A673 (cell line): ENCODE data around the gene MRPS2. TPM values are rescaled to one million over a fixed set of nuclear protein-coding genes. Genes with fewer than 3 reads are reported as not detected.

Experiments used
- BruUV-seq: library from RNA; stranded (reverse); fragments of 400-500 nt; replicated peaks from 2 replicates; lab custom pipeline; 2021; lab: Mats Ljungman, UMichigan
- CTCF ChIA-PET: fragments of 300-600 bp; sonication (Branson Sonifier 250); formaldehyde crosslinking; loops from one replicate; lab custom pipeline; 2022; ENCODE audit warnings: antibody characterized with exemption; lab: Charles Lee
- POLR2A ChIA-PET: fragments of 300-600 bp; sonication (Branson Sonifier 250); formaldehyde crosslinking; loops from one replicate; lab custom pipeline; 2022; ENCODE audit warnings: antibody characterized with exemption; ENCODE audit not compliant: low non-redundant PET; lab: Charles Lee
- DNase-seq: peaks from one replicate; pipeline ENCODE4 v3.0.0-alpha.2; 2015; ENCODE audit warnings: low spot score
- H3K27ac ChIP-seq: fragments of 200-600 bp; sonication (generic); 2 replicates; pipeline ENCODE4 v1.5.1; 2016; ENCODE audit warnings: mixed run types, low read depth, mild to moderate bottlenecking, mixed read lengths, antibody characterized with exemption, low read length; ENCODE audit not compliant: poor library complexity, severe bottlenecking
- H3K27me3 ChIP-seq: fragments of 200-600 bp; sonication (generic); replicated peaks from 2 replicates; pipeline ENCODE4 v1.6.1; 2017; ENCODE audit warnings: mixed run types, low read depth, mild to moderate bottlenecking, mixed read lengths, antibody characterized with exemption, low read length; ENCODE audit not compliant: insufficient read depth, poor library complexity
- H3K36me3 ChIP-seq: fragments of 200-600 bp; sonication (generic); 2 replicates; pipeline ENCODE4 v1.6.1; 2016; ENCODE audit warnings: mixed run types, mild to moderate bottlenecking, mixed read lengths, antibody characterized with exemption, low read length; ENCODE audit not compliant: insufficient read depth, poor library complexity, severe bottlenecking
- H3K4me1 ChIP-seq: fragments of 200-600 bp; sonication (generic); 2 replicates; pipeline ENCODE4 v1.6.1; 2017; ENCODE audit warnings: mixed run types, mild to moderate bottlenecking, mixed read lengths, antibody characterized with exemption, low read length; ENCODE audit not compliant: insufficient read depth, poor library complexity, severe bottlenecking
- H3K4me3 ChIP-seq: fragments of 200-600 bp; sonication (generic); 2 replicates; pipeline ENCODE4 v1.5.1; 2016; ENCODE audit warnings: low read depth, mixed run types, mild to moderate bottlenecking, mixed read lengths, low read length; ENCODE audit not compliant: poor library complexity, severe bottlenecking
- H3K9me3 ChIP-seq: fragments of 200-600 bp; sonication (generic); 2 replicates; pipeline ENCODE4 v1.6.1; 2016; ENCODE audit warnings: mixed run types, low read depth, mild to moderate bottlenecking, mixed read lengths, antibody characterized with exemption, low read length; ENCODE audit not compliant: poor library complexity, severe bottlenecking
- EZH2 ChIP-seq: fragments of 200-600 bp; sonication (generic); IDR thresholded peaks from 2 replicates; pipeline ENCODE4 v1.6.1; 2017; ENCODE audit warnings: borderline replicate concordance, low read depth, mild to moderate bottlenecking, mixed read lengths, antibody characterized with exemption, low read length; ENCODE audit not compliant: poor library complexity, severe bottlenecking
- intact Hi-C: fragments of 100-400 bp; cut with micrococcal nuclease; formaldehyde crosslinking; loops from one replicate; pipeline ENCODE4 v1.10.0; 2022; ENCODE audit not compliant: unreplicated experiment
- total RNA-seq: library from RNA; stranded (reverse); gene quantifications from 2 replicates; pipeline ENCODE4 v1.2.3, GENCODE V29; 2021
- TF ChIP-seq, protein P1 (sequence below): fragments of 300-800, 200-600 bp; sonication (generic); conservative IDR thresholded peaks from 2 replicates; pipeline ENCODE4 v1.5.1; 2017; ENCODE audit warnings: low read depth, mild to moderate bottlenecking, antibody characterized with exemption, low read length, moderate library complexity, mixed read lengths

MRPS2 gene
- total RNA-seq, 1 experiment from 2014 or later, result 88.8 TPM

DNA sequence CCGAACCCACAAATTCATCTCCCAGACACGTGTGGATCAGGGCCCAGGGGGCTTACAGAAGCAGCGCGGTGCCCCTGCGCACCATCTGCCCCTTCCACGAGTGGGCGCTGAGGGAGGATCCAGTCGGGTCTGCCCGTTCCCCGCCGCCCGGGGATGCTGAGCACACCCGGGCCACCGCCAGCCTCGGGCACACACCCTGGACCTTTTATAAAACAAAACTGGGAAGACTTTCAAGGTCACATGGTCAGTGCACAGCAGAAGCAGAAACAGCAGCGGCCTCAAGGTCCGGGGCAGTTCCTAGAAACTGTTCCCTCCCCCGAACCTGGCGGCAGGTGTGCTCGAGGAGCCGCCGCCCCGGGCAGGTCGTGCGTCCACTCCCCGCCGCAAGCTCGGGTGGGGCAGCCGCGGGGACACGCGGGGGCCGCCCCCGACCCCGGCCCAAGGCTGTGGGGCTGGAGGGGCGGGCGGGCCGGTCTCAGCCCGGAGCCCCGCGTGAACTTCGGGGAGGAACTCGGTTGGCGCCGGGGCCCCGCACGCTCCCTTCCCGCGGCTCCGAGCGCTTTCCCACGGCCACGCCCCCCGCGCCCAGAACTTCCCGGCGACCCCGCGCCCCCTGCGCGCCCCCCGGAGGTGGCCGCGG is 21.5 kb upstream of the MRPS2 start:
- Histone ChIP-seq H3K4me1 (peaks cover 4% of the 10 kb centered on the region), H3K9me3 (no peaks in the 10 kb centered on the region), H3K27me3 (no peaks in the 10 kb centered on the region), H3K27ac (no peak overlapping the region), H3K36me3 (no peaks in the 10 kb centered on the region), H3K4me3 (peak overlapping the region; percentile 47)
- ChIA-PET POLR2A (no interaction called here), CTCF (no interaction called here)
- BruUV-seq, result no TSS peak
- TF ChIP-seq, protein P1, sequence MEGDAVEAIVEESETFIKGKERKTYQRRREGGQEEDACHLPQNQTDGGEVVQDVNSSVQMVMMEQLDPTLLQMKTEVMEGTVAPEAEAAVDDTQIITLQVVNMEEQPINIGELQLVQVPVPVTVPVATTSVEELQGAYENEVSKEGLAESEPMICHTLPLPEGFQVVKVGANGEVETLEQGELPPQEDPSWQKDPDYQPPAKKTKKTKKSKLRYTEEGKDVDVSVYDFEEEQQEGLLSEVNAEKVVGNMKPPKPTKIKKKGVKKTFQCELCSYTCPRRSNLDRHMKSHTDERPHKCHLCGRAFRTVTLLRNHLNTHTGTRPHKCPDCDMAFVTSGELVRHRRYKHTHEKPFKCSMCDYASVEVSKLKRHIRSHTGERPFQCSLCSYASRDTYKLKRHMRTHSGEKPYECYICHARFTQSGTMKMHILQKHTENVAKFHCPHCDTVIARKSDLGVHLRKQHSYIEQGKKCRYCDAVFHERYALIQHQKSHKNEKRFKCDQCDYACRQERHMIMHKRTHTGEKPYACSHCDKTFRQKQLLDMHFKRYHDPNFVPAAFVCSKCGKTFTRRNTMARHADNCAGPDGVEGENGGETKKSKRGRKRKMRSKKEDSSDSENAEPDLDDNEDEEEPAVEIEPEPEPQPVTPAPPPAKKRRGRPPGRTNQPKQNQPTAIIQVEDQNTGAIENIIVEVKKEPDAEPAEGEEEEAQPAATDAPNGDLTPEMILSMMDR, result peak; percentile 40; the same call in 1 of the 2 replicates
- TF ChIP-seq EZH2, result no peak
- intact Hi-C loops, result no loop called here
- peak; percentile 27 for DNase-seq

DNA sequence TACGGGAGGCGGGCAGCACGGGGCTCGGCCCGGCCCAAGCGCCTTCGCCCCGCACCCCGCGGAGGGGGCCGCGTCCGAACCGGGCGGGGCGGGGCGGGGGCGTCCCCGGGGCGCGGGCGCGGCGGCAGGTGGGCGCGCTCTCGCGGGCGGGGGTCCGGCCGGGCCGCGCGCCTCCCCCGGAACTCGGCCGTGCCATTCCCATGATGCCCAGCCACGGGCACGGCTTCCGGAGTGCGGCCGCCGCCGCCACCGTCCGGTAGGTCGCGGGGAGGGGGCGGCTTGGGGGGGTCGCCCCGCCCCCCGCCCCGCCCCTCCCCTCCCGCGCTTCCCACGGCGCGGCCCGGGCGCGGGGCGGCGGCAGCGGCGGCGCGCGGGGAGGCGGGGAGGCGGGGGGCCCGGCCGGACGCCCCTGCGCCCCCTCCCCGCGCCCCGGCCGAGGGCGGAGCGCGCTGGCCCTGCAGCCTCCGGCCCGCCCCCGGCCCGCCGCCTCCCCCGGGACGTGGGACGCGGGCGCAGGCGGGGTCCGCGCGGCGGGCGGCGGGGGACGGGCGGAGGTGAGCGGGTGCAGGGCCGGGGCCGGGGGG is 20.9 kb upstream of the MRPS2 start, which contains the start of gene PPP1R26:
TSS of gene PPP1R26 (plus strand) at position 314 of the 584 bp plus-strand sequence. CDS start 4,729 bp downstream, outside the sequence.
- ChIA-PET POLR2A (no interaction called here), CTCF (no interaction called here)
- intact Hi-C loops, result no loop called here
- H3K27me3 ChIP-seq, result no peaks in the 10 kb centered on the region
- BruUV-seq, result no TSS peak
- H3K4me3 ChIP-seq, result peak within 1 kb of the TSS; percentile 95
- H3K27ac ChIP-seq, result peak within 1 kb of the TSS; percentile 74
- H3K36me3 ChIP-seq, result no peaks in the 10 kb centered on the region
- TF ChIP-seq EZH2, result no peak
- TF ChIP-seq, protein P1, result no peak
- peaks cover 4% of the 10 kb centered on the region for H3K4me1 ChIP-seq
- DNase-seq, result no peak
- no peaks in the 10 kb centered on the region for H3K9me3 ChIP-seq

DNA sequence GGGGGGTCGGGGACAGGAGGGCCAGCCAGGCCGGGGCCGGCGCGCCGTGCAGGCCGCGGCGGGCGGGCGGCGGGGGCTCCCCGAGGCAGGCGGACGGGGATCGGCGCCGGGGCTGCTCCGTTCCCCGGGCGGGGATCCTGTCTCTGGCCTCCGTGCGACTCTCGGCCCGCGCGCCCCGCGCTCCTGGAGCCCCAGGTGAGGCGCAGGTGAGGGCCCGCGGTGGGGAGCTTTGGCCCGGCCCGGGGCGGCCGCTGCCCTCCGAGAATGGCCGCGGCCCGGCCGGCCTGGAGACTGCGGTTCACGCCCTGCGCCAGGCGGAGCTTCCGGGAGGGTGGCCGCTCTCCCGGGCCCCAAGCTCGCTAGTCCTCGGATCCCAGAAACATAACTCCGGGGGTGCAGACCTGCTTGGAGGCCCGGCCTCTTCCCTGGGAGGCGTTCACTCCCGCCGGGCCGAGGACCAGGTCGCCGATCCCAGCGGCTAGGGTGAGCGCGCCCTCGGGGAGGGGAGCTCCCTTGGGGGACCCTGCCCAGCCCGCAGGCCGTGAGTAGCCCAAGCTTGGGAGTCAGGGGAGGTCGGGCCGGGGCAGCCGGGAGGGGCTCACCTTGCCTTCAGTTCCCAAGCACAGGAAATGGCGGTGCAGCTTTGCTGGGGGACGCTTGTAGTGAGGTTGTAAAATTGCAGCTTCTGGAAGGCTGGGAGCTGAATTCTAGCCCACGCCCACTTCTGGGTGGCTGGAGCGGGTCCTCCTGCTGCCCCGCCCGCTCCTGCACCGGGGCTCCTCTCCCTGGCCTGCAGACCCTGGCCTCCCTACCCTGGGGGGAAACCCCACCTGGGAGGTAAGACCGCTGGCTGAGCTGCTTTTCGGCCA is 20.2 kb upstream of the MRPS2 start:
- Histone ChIP-seq H3K27ac (peak overlapping the region; percentile 74), H3K4me3 (peak overlapping the region; percentile 95), H3K36me3 (no peaks in the 10 kb centered on the region), H3K4me1 (peaks cover 4% of the 10 kb centered on the region), H3K9me3 (no peaks in the 10 kb centered on the region), H3K27me3 (no peaks in the 10 kb centered on the region)
- POLR2A ChIA-PET, result no interaction called here
- BruUV-seq, result no TSS peak
- CTCF ChIA-PET, result interaction anchor here (0.6 kb wide), 1 partner anchor 14 kb away, joined by 5 read pairs; no protein-coding TSS in a partner anchor
- DNase-seq, result peak; percentile 66
- intact Hi-C loops, result no loop called here
- TF ChIP-seq, protein P1, result no peak
- no peak for TF ChIP-seq EZH2
